Dedifferentiated amniotic fluid mesenchymal stem cell (primary cell): Measurements from ENCODE around the gene FOXA3.
"Not testable (repeated sequence)": the region's sequence is repeated elsewhere in the genome, so short reads cannot be mapped to it uniquely, and the experiment has no call there.

Source experiments
- DNase-seq: peaks from one replicate; pipeline ENCODE4 v3.0.0-alpha.2; 2016; ENCODE audit errors: extremely low spot score

Gene FOXA3

DNA sequence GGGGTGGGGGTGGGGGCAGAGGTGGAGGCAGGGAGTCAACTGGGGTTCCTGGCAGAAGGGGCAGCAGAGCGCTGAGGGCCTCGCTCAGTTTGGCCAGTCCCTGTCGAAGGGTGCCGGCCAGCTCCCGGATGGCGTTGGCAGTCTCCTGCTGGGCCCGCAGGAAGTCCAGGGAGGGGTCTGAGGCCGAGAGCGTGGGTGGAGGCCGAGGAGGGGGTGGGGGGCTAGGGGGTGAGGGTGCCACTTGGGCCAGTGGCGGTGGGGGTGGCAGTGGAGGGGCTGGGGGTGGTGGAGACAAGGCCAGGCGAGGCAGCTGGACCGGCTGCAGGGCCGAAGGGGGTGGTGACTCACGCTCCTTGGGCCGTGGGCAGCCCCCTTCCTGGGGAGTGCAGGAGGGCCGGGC, 26.8 kb downstream of the FOXA3 start:
- DNase-seq = no peak

DNA sequence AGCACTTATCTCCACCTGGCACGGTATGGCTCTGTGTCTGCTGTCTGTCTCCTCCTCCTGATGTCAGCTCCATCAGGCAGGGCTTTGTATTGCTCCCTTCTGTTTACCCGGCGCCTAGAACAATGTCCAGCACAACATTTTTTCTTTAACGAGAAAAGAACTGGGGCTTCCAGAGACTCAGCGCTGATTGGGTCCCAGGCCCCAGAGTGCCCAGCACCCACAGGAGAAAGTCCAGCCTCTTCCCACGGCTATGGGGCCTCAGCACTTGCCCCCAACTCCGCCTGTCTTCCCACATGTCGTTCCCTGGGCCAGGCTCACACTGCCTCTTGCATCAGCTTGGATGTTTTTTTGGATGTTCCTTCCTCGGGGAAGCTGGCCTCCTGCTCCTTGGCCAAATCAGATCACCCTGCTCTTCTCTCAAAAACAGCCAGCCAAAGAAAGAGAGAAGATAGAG, 31.4 kb downstream of the FOXA3 start:
- DNase-seq = no peak

DNA sequence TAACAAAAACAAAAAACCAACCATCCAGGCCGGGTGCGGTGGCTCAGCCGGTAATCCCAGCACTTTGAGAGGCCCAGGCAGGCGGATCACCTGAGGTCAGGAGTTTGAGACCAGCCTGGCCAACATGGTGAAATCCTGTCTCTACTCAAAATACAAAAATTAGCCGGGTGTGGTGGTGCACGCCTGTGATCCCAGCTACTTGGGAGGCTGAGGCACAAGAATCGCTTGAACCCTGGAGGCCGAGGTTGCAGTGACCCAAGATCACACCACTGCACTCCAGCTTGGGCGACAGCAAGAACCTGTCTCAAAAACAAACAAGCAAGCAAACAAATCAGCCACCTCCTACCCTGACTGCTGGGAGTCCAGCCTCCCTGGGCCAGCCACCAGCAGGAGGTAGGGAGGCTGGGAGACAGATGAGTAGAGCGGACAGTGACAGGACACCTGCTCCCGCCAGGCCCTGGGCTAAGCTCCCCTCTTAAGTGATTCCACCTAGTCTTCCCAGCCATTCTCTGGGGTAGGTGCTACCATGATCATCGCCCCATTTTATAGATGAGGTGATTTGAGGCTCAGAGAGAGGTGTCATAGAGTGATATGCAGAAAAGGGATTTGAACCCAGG, 32.0 kb downstream of the FOXA3 start:
- DNase-seq = not testable (repeated sequence)

DNA sequence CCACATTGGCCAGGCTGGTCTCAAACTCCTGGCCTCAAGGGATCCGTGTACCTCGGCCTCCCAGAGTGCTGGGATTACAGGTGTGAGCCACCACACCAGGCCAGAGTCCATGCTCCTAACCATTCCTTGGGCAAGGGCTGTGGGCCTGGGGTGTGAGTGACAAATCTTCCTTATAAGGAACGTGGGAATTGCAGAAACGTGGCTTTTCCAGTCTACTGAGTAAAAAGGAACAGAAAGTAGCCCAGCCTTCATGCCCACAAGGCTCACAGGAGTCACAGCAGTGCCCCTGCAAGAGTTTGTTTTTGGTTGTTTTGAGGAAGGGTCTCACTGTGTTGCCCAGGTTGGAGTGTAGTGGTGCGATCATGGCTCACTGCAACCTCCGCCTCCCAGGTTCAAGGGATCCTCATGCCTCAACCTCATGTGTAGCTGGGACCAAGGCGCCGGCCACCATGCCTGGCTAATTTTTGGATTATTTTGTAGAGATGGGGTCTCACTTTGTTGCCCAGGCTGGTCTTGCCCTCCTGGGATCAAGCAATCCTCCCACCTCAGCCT, 33.2 kb downstream of the FOXA3 start:
- no peak for DNase-seq

DNA sequence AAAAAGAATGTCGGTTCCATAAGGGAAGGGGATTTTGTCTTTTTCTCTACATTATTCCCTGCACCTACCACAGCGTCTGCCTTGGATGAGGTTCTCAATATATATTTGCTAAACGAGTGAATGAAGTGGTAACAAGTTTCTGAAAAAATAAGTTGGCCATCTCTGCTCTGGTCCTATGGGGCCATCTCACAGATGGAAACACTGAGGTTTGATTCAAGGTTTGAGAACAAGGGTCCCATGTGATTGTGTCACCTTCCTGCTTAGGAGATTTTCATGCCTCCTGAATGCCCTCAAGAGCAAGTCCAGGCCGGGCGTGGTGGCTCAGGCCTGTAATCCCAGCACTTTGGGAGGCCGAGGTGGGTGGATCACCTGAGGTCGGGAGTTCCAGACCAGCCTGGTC, 35.1 kb downstream of the FOXA3 start:
- DNase-seq = no peak

DNA sequence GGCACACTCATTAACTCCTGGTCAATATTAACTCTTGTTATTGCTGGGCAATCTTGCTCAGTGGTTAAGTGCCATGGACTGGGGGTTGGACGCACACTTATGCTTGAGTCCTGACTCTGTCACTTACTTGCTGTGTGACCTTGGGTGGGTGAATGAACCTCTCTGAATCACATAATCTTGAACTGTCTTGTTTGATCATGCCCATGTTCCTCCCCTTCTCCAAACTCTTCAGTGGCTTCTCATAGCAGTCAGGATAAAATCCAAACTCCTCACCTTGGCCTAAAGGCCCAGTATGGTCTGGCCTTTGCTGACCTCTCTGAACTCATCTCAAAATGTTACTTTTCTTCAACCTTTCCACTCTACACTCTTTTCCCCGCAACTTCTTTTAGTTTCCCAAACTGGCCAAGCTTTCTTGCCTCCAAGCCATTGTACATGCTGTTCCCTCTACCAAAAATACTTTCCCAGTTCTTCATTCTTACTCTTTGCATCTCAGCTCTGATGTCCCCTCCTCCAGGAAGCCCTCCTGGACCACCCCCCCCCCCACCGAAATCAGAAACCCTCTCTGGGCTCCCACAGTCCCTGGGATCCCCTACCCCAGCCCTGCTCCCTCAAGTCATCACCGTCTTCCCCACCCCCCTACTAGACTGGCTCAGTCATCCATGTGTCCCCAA, 35.9 kb downstream of the FOXA3 start:
- DNase-seq = no peak

DNA sequence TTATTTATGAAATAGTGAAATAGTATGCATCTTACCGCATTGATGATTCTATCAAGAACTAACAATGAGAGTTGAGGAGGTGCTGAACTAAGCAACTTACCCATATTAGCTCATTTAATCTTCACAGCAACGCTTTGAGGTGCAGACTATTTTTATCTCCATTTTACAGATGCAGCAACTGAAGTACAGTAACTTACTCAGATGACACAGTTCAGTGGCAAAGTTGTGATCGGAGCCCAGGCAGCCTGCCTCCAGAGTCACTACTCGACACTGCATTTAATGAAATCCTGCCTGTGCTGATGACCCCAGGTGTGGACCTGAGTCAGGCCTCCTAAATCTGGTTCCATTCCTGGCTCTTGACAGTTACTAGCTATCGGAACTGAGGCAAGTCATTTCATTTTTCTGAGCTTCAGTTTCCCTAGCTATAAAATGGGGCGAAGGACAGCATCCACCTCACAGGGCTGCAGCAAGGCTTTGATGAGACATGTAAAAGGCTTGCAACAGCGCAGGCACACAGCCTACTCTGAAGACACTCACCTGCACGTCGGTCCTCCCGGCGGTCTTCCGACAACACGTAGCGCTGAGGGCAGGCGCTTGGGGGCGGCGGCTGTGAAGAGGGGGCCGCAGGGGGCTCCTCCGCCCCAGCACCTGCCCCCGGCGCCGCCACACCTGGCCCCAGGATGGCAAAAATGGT, 36.8 kb downstream of the FOXA3 start:
- DNase-seq = no peak

DNA sequence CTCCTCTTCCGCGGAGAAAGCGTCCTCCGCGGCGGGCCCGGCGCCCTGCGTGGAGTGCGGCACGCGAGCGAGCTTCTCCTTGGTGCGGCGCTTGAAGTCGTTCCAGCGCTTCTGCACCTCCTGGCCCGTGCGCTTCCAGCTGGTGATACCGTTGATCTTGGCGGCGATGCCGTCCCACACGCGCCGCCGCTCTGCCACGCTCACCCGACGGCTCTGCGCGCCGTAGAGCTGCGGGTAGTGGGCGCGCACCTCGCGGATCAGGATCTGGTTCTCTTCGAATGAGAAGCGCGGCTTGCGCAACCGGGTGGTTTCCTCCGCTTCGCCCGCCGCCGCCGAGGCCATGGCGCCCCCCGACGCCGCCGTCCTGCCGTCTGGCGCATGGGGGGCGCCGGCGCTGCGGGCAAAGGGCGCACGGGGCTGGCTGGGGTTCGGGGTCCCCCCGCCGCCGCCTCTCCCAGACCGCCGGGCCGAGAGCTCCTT, 37.3 kb downstream of the FOXA3 start:
- DNase-seq = no peak

DNA sequence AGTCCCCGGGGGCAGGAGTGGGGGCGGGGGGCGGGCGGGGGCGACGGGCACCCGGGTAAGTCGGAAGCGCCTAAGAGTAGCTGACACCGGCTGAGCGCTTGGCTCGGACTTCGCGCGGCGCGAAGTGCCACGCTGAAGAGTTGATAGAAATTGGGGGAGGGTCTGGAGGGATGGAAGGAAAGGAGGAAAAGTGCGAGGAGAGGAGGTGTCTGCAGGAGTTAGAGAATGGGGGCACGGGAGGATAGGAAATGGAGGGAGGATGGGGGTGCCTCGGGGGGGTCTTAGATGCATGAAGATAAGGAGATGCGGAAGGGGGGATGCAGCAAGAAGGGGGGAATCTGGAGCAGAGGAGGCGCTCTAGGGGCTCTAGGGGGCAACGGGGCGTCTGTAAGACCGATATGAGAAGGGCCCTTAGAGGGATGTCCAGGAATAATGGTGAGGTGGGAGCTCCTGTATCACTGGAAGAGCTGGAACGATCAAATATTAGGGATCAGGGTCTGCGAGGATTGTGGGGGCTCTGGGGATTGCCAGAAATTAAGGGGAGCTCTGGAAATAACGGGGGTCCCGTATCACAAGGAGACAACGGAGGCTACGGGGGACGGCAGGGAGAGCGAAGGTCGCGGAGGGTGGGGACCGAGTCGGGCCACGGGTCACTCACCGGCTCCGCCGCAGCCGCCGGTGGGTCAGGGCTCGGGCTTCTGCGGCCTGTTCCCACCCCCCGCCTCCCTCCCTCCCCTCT, 38.0 kb downstream of the FOXA3 start, which contains the start of gene MYPOP:
TSS of gene MYPOP (minus strand) at position 702 of the 739 bp plus-strand sequence. CDS start 840 bp downstream, outside the sequence.
- DNase-seq = no peak

DNA sequence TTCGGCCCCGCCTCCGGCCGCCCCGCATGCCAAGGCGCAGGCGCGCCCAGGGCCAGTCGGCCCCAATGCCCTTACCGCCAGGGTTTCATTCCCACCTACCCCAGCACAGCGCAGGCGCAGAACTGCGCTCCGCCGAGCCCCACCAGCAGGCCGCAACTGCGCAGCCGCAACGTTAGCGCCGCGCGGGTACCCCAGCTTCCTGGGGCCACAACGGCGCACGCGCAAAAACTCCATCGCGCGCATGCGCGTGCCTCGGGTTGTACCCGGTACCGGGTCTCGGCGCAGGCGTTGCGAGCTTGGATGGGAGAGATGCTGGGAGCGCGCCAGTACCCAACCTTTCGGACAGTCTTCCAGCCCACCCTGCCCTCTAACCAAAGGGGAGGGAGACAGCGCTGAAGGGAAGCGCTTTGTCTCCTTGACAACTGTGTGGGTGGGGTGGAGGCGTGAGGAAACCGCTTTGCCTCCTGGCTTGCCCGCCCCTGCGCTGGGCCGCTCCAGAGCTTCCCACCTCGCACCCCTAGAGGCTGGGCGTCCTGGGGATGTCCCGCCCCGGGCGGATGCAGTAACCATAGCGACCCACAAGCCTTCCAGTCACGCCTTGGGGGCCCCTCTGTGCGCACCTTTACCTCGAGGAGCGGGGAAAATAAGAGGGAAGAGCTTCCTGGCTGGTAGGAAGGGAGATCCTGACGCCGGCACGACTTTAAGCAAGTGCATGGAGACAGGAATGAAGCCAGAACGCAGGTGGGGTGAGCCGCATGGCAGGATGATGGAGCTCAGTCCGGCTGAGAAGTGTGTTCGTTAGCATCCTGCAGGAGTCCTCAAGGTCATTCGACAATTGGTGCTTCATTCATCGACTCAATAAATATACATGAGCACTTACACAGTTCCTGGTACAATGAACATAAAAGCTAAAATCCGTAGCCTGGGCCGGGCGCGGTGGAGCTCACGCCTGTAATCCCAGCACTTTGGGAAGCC, 38.8 kb downstream of the FOXA3 start:
- DNase-seq = peak; percentile 92

DNA sequence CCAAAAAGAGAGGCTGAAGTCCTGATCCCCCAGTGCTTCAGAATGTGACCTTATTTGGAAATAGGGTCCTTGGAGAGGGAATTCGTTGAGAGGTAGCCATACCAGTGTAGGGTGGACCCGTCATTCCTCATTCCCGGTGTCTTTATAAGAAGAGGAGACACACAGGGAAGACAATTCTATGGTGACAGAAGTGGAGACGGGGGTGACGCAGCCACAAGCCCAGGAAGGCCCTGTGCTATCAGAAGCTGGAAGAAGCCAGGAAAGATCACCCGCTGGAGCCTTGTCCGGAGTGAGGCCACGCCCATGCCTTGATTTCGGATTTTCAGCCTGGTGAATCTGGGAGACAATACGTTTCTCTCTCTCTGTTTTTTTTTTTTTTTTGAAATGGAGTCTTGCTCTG, 40.9 kb downstream of the FOXA3 start:
- no peak for DNase-seq

DNA sequence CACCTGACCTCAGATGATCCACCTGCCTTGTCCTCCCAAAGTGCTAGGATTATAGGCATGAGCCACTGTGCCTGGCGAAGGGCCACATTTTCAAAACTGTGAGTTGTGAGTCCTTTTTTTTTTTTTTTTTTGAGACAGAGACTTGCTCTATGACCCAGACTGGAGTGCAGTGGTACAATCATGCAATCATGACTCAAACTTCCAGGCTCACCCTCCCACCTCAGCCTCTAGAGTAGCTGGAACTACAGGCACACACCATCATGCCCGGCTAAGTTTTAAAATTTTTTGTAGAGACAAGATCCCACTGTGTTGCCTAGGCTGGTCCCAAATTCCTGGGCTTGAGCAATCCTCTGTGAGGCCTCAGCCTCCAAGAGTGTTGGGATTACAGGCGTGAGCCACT, 42.1 kb downstream of the FOXA3 start:
- DNase-seq = no peak

DNA sequence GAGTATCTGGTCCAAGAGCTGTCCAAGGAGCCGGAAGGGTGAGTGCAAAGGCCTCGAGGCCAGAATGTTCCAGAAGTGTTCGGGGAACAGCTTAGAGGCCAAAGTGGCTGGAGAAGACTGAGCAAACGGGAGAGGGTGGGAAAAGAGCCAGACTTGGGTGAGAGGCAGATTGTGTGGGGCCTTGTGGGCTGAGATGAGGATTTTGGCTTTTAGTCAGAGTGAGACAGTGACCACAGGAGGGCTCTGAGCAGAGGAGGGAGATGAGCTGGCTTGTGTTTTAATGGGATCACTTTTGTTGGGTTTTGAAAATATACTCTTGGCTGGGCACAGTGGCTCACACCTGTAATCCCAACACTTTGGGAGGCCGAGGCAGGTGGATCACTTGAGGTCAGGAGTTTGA, 44.8 kb downstream of the FOXA3 start:
- DNase-seq = no peak

DNA sequence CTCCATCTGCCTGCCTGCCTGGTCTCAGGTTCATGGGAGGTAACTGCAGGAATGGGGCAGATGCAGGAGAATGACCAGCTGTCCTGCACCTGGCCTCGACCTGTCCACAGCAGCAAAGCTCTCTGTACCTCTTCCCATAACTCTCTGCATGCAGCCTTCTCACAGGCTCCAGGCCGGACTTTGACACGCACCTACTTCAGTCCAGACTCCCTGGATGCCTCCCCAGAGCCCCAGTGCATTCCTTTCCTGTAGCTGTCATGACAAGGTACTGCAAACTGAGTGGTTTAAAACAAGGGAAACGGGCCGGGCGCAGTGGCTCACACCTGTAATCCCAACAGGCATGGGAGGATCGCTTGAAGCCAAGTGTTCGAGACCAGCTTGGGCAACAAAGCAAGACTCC, 47.2 kb downstream of the FOXA3 start:
- DNase-seq = no peak

DNA sequence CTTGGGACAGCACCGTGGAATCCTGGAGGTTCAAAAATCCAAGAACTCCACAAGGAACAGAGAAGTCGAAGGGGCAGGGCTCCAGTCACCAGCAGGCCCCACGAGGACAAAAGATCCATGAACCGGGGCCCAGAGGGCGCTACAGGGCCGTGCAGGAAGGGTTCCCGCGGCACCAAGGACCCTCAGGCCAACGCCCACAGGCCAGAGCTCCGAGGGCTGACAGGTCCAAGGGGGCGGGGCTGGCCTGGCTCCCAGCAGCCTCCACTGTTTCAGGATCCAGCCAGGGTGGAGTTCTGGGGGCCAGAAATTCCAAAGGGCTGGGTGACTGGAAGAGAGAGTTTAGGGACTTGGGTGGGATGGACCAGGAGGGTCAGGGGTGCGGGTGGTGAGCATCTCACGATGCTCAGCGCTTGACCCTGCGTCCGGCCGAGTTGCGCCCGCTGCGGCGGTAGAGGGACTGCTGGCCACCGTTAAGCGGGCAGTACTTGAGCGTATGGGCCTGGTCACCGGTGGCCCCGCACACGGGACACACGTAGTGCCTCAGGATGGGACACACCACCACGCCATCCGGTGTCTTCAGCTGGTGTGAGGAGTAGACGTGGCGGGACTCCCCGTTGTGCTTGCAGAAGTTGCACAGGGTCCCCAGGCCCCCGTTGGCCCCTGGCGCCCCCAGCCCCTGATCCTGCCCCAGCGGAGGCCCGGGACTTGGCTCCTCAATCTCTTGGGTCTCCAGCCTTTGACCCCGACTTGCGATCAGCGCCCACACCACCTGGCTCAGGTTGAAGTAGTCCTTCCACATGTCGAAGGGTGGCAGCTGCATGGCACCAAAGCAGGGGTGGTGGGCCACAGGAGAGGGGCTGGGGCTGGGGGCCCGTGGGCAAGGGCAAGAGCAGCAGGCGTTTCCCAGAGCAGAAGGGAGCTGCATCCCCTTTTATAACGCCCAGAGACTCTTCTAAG, 50.0 kb downstream of the FOXA3 start, which contains the start of gene NANOS2:
TSS of gene NANOS2 (minus strand) at position 905 of the 957 bp plus-strand sequence. CDS start at position 820, 85 bp downstream.
- no peak for DNase-seq

DNA sequence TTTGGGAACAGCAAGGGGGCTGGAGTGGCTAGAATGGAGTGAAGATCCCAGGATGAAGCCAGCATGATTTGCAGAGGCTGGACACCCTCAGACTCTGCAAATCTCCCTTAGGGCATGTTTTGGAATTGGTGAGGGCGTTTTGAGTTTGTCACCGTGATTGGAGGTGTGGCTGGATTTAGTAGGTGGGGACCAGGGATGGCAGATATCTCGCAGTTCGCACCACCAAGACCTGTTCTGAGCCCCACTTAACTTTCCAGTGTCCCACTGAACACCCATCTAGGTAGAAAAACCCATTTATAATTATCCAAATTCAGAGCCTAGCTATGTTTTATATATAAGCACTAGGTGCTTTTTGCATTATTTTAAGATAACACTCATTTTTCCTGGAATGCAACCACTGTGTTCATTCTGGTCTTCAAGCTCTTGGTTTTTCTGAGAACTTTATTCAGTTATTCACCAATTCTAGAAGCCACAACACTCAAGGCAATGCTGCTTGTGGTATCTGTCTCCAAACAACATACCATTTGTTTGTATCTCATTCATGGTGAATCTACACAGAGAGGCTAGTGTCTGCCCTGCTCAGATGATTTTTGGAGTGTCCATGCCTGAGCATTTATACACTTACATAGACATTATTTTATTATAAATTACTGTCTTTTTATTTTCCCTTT, 53.4 kb downstream of the FOXA3 start:
- no peak for DNase-seq

DNA sequence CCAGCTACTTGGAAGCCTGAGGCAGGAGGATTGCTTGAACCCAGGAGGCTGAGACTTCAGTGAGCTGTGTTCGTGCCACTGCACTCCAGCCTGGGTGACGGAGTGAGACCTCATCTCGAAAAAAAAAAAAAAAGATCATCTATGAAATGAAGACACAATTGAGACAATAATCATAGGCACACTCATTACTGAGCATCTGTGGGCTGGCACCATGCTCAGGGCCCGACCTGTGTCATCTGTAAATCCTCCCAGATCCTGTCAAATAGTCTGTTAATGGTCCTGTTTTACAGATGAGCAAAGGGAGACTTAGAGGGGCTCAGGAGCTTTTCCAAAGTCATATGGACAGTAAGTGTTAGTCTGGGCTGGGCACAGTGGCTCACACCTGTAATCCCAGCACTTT, 54.6 kb downstream of the FOXA3 start:
- DNase-seq = no peak

DNA sequence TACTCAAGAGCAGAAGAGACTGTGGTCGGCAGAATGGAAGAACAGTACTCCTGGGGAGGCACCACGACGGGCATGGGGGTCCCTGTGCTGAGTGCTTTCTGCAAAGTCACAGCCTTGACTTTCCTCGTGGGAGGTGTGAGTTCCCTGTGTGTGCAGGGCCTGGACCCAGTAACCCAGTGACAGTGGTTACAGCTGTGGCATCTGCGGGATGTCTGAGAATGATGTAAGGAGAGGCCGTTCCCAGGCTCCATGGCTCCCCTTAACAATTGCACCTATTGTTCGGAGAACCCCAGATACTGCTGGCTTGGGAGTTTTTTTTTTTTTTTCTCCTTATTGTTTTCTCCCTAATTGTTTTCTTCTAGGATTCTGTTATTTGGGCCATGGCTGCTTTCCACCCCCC, 55.6 kb downstream of the FOXA3 start:
- no peak for DNase-seq

DNA sequence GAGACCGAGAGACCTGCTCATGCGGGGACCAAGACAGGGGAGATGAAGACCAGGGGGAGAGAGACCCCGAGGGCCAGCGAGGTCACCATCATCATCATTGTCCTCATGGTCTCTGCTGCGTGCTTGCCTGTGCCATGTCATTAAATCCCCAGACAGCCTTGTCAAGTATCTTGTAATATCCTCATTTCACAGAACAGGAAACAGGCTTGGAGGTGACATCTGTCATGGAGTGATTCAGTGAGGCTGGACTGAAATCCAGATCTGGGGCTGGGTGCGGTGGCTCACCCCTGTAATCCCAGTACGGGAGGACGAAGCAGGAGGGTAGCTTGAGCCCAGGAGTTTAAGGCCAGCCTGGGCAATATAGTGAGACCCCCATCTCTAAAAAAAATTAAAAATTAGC, 56.3 kb downstream of the FOXA3 start:
- no peak for DNase-seq
